Smooth muscle cell (in vitro differentiated cells): Measurements from ENCODE around the gene AURKAIP1. TPM values are rescaled to one million over a fixed set of nuclear protein-coding genes. Genes with fewer than 3 reads are reported as not detected.

ENCODE experiments used
- DNase-seq: peaks from one replicate; lab custom pipeline; 2025; ENCODE audit not compliant: unreplicated experiment; lab: John Stamatoyannopoulos, UW
- H2AFZ ChIP-seq: fragments of 200-600 bp; sonication (generic); 2 replicates; pipeline ENCODE4 v1.6.0; 2016; ENCODE audit warnings: antibody characterized with exemption, low read depth, mild to moderate bottlenecking
- H3F3A ChIP-seq: fragments of 200-600 bp; sonication (generic); 2 replicates; pipeline ENCODE4 v1.6.0; 2017; ENCODE audit warnings: antibody characterized with exemption, low read depth
- H3K27ac ChIP-seq: fragments of 200-600 bp; sonication (generic); 2 replicates; pipeline ENCODE4 v1.5.1; 2016; ENCODE audit warnings: low read depth, mild to moderate bottlenecking
- H3K27me3 ChIP-seq: fragments of 200-600 bp; sonication (generic); 2 replicates; pipeline ENCODE4 v1.6.1; 2016; ENCODE audit warnings: low read depth, mild to moderate bottlenecking
- H3K36me3 ChIP-seq: fragments of 200-600 bp; sonication (generic); 2 replicates; pipeline ENCODE4 v1.5.1; 2016; ENCODE audit warnings: low read depth
- H3K4me1 ChIP-seq: fragments of 200-600 bp; sonication (generic); 2 replicates; pipeline ENCODE4 v1.5.1; 2016; ENCODE audit warnings: low read depth
- H3K4me2 ChIP-seq: fragments of 200-600 bp; sonication (generic); 2 replicates; pipeline ENCODE4 v1.6.0; 2016; ENCODE audit warnings: mild to moderate bottlenecking
- H3K4me3 ChIP-seq: fragments of 200-600 bp; sonication (generic); 2 replicates; pipeline ENCODE4 v1.5.1; 2016; ENCODE audit warnings: mild to moderate bottlenecking
- H3K79me2 ChIP-seq: fragments of 200-600 bp; sonication (generic); 2 replicates; pipeline ENCODE4 v1.6.0; 2016; ENCODE audit warnings: low read depth, mild to moderate bottlenecking
- H3K9ac ChIP-seq: fragments of 200-600 bp; sonication (generic); 2 replicates; pipeline ENCODE4 v1.6.0; 2016; ENCODE audit warnings: low read depth
- H3K9me3 ChIP-seq: fragments of 200-600 bp; sonication (generic); replicated peaks from 2 replicates; pipeline ENCODE4 v1.5.1; 2016; ENCODE audit warnings: low read depth
- H4K20me1 ChIP-seq: fragments of 200-600 bp; sonication (generic); 2 replicates; pipeline ENCODE4 v1.6.0; 2016; ENCODE audit warnings: low read depth
- WGBS: methylation state at CpG from one replicate; pipeline ENCODE4 v1.1.7; 2016; ENCODE audit warnings: low lambda C conversion rate; 5-methylcytosine and 5-hydroxymethylcytosine counted together
- polyA plus RNA-seq: library from polyadenylated mRNA; unstranded; fragments of >200 nt; fragmentation: Nextera tagmentation; extraction: Ambion mirVana; gene quantifications from 2 replicates; pipeline ENCODE4 v1.2.1, GENCODE V29; 2016
- total RNA-seq: library from RNA; depleted of rRNA; stranded (reverse); fragments of >200 nt; gene quantifications from 2 replicates; pipeline ENCODE4 v1.2.3, GENCODE V29; 2014
- TF ChIP-seq, protein P1 (sequence below): fragments of 200-600 bp; sonication (generic); IDR thresholded peaks from 2 replicates; pipeline ENCODE4 v1.5.1; 2017; ENCODE audit warnings: borderline replicate concordance, mild to moderate bottlenecking, antibody characterized with exemption; ENCODE audit not compliant: insufficient read depth, poor library complexity, severe bottlenecking

Gene AURKAIP1
- total and polyA plus RNA-seq, 2 experiments from 2014 or later = 60.1 to 214 TPM

DNA sequence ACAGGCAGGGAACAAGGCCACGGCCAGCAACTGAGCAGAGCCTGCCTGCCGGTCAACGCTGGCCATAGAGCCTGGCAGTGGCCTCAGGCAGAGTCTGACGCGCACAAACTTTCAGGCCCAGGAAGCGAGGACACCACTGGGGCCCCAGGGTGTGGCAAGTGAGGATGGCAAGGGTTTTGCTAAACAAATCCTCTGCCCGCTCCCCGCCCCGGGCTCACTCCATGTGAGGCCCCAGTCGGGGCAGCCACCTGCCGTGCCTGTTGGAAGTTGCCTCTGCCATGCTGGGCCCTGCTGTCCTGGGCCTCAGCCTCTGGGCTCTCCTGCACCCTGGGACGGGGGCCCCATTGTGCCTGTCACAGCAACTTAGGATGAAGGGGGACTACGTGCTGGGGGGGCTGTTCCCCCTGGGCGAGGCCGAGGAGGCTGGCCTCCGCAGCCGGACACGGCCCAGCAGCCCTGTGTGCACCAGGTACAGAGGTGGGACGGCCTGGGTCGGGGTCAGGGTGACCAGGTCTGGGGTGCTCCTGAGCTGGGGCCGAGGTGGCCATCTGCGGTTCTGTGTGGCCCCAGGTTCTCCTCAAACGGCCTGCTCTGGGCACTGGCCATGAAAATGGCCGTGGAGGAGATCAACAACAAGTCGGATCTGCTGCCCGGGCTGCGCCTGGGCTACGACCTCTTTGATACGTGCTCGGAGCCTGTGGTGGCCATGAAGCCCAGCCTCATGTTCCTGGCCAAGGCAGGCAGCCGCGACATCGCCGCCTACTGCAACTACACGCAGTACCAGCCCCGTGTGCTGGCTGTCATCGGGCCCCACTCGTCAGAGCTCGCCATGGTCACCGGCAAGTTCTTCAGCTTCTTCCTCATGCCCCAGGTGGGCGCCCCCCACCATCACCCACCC lies 43.7 kb downstream of the AURKAIP1 start, which contains the start of gene TAS1R3:
TSS of gene TAS1R3 (plus strand) at position 213 of the 898 bp plus-strand sequence. CDS start at position 279, 66 bp downstream.
- Histone ChIP-seq H3K79me2 (peaks cover 8% of the 10 kb centered on the region), H3K27me3 (no peaks in the 10 kb centered on the region), H2AFZ (no peak within 1 kb of the TSS), H3F3A (no peaks in the 10 kb centered on the region), H3K4me2 (peak within 1 kb of the TSS; percentile 72), H4K20me1 (peaks cover 24% of the 10 kb centered on the region), H3K9ac (no peak within 1 kb of the TSS), H3K36me3 (no peaks in the 10 kb centered on the region), H3K4me3 (no peak within 1 kb of the TSS), H3K27ac (no peak within 1 kb of the TSS), H3K4me1 (peaks cover 7% of the 10 kb centered on the region), H3K9me3 (no peaks in the 10 kb centered on the region)
- DNase-seq = no peak
- TF ChIP-seq, protein P1, sequence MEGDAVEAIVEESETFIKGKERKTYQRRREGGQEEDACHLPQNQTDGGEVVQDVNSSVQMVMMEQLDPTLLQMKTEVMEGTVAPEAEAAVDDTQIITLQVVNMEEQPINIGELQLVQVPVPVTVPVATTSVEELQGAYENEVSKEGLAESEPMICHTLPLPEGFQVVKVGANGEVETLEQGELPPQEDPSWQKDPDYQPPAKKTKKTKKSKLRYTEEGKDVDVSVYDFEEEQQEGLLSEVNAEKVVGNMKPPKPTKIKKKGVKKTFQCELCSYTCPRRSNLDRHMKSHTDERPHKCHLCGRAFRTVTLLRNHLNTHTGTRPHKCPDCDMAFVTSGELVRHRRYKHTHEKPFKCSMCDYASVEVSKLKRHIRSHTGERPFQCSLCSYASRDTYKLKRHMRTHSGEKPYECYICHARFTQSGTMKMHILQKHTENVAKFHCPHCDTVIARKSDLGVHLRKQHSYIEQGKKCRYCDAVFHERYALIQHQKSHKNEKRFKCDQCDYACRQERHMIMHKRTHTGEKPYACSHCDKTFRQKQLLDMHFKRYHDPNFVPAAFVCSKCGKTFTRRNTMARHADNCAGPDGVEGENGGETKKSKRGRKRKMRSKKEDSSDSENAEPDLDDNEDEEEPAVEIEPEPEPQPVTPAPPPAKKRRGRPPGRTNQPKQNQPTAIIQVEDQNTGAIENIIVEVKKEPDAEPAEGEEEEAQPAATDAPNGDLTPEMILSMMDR = no peak
- 88% methylated on average over 36 of the region's 41 CpGs for whole genome bisulfite sequencing

DNA sequence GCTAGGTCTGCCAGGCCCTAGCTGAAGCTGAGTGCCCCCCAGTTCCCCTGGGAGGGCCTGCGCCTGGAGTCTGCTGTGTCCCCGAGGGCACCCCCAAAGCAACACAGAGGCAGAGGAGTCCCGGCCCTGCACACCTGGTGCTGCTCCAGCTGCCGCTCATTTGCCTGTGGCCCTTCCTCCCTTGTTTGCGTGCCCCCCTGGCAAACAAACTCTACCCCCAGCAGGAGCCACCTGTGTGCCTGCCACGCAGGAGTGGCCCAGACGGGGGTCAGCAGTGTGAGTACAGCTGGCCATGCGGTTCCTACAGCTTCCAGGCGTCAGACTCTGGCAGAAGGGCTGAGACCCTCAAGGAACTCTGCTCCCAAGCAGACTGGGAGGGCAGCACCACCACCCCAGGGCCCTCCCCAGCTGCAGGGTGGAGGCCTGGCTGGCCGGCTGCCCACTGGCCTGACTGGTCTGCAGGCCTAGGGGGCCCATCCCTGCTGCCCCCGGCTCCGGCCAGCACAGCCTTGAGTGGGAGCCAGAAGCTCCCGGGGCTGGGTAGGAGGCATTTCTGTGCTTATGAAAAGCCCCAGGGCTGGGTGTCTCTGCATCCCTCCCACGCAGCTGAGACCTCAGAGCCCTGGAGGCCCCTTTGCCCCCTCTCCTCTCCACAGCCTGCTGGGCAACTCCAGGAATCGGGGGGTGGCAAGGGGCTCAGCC lies 44.5 kb downstream of the AURKAIP1 start:
- Histone ChIP-seq H4K20me1 (peaks cover 31% of the 10 kb centered on the region), H3K36me3 (no peaks in the 10 kb centered on the region), H3K27me3 (no peaks in the 10 kb centered on the region), H3K4me2 (peak overlapping the region; percentile 72), H3K9me3 (no peaks in the 10 kb centered on the region), H3K79me2 (peaks cover 16% of the 10 kb centered on the region), H2AFZ (no peak overlapping the region), H3F3A (no peaks in the 10 kb centered on the region), H3K4me3 (no peak overlapping the region), H3K4me1 (peaks cover 9% of the 10 kb centered on the region), H3K27ac (no peak overlapping the region), H3K9ac (no peak overlapping the region)
- TF ChIP-seq, protein P1 = no peak
- DNase-seq = no peak
- 73% methylated on average over 15 of the region's 15 CpGs for WGBS

DNA sequence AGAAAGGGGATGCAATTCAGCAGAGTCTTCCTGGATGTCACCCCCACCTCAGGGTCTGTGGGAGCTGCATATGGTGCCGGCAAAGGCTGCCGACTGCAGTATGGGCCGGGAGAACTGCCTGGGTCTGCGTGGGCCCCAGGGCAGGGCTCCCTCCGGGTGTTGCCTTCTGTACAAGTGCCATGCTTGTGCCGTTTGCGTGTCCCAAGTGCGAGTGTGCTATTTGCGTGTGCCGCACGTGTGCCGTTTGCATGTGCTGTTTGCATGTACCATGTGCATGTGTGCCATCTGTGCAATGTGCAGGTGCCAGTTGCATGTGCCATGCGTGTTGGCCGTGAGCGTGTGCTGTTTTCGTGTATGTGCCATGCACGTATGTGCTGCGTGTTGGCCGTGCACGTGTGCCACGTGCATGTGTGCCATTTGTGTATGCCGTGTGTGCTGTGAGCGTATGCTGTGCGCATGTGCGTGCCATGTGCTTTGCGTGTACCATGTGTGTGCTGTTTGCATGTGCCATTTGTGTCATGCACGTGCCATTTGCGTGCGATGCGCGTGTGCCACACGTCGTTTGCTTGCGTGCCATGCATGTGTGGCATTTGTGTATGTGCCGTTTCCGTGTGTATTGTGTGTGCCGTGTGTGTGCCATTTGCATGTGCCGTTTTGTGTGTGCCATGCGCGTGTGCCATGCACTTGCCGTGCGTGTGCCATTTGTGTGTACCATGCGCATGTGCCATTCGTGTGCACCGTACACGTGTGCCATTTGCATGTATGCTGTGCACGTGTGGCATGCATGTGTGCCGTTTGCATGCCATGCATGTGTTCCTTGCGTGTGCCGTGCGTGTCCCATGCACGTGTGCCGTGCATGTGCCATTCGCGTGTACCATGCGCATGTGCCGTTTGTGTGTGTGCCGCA lies 45.5 kb downstream of the AURKAIP1 start:
- TF ChIP-seq, protein P1 = no peak
- Histone ChIP-seq H3K27me3 (no peaks in the 10 kb centered on the region), H3K4me3 (no peak overlapping the region), H3F3A (no peaks in the 10 kb centered on the region), H3K27ac (no peak overlapping the region), H3K4me1 (peaks cover 13% of the 10 kb centered on the region), H3K4me2 (no peak overlapping the region), H2AFZ (no peak overlapping the region), H4K20me1 (peaks cover 25% of the 10 kb centered on the region), H3K9me3 (no peaks in the 10 kb centered on the region), H3K9ac (no peak overlapping the region), H3K79me2 (peaks cover 25% of the 10 kb centered on the region), H3K36me3 (no peaks in the 10 kb centered on the region)
- no peak for DNase-seq
- 95% methylated on average over 58 of the region's 58 CpGs for WGBS
